ENCODE measurements around the gene CFAP74. TPM values are rescaled to one million over a fixed set of nuclear protein-coding genes. Genes with fewer than 3 reads are reported as not detected.

The CFAP74 gene
- total RNA-seq, 1 donor from 2014 or later = not detected

DNA sequence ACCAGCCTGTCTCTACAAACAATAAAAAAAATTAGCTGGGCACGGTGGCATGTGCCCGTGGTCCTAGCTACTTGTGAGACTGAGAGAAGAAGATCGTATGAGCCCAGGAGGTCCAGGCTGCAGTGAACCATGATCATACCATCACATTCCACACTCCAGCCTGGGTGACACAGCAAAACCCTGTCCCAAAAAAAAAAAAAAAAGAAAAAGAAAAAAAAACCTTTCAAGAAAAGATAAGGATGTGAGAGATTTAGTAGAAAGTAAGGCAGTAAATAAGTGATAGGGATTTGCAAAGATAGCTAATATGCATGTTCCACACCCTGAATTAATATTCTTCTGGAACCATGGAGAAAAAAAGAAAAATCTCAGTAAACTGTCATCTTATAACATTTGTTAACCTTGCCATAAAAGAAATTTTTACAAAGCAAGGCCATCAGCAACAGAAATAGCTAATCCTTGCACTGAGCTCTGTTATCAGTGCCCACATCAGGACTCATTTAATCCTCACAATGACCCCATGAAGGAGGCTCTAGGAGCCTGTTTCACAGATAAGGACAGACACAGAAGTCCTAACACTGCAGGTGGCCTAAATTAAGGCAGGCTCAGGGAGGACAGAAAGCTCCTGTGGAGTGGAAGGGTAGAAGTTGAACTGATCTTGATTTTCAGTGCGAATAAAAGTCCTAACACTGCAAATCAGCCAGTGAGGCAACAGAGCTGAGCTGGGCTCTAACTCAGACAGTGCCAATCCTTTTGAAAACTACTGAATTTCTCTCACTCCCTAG, 120.3 kb downstream of the CFAP74 start:
- intact Hi-C loops (cut with micrococcal nuclease) = no loop called here

DNA sequence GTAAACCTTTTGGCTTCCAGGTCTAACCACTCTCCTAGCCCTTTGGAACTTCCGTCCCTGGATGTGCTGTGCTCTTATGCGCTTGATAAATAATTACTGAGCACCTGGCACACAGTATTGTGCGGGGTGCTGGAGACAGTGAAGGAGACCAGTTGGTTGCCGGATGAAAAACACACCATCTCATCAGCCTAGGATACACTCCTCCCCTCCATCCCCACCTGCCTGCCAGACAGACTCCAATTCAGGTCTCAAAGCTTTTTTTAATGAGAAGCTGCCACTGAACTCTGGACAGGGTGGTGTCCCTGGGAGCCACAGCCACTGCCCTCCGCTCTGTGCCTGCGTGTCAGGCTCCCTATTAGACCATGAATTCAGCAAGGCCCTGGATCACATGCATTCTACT, 121.9 kb downstream of the CFAP74 start:
- intact Hi-C loops (cut with micrococcal nuclease) = no loop called here

DNA sequence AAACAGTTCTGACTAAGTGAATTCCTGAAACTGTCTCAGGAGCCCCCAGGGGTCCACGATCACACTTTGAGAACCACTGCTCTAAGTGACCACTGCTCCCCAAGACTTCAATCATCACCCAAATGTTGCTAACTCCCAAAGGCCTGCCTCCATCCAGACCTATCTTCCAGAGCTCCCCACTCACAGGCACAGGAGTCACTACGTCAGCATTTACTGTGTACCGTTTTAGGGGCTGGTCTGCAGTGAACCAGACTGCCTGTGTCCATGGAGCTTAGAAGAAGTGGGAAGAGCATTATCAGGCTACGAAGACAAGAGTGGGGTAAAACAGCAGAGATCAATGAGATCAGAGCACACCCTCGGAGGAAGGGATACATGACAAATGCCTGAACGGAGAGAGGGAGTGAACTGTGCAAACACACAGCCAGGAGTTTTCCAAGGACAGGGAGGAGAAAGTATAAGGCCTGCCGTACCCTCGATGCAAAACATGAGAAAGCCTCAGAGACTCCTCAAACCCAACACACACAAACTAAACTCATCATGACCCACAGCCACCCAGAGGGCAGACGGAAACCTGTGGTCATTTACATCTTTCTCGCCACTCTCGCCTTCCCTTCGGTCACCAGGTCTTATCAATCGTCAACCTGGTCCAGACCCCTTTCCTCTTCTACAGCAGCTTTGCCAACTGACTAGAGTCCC, 122.8 kb downstream of the CFAP74 start:
- intact Hi-C loops (cut with micrococcal nuclease) = no loop called here

DNA sequence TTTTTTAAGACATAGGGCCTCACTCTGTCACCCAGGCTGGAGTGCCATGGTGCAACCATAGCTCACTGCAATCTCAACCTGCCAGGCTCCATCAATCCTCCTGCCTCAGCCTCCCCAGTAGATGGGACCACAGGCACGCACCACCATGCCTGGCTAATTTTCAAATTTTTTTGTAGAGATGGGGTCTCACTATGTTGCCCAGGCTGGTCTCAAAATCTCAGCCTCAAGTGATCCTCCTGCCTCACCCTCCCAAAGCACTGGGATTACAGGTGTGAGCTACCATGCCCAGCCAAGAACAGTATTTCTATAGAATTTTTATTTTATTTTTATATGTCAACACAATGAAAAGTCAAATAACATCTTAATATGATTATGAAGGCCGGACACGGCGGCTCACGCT, 123.6 kb downstream of the CFAP74 start:
- intact Hi-C loops (cut with micrococcal nuclease) = no loop called here

DNA sequence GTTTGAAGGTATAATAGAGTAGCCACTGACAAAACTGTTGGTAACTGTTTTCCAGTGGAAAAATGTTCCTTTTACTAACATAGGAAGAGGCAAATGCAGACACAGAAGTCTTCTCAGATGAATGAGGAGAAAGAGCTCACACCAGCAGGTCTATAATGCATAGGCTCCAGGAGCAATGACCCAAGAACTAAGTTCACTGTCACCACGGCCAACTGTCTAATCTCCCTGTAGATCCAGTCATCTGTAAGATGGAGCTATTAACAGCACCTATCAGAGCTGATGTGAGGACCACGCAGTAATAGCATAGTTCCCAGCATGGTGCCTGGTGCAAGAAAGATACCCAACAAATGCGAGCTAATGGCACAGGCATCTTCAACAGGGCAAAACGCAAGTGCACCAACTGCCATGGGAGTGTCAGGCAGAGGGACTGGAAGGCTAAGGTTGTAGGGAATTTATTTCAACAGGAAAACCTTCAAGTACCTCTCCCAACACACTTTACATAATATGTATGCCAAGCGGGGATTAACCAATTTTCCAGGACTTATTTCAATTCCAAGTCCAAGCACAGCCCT, 125.6 kb downstream of the CFAP74 start:
- intact Hi-C loops (cut with micrococcal nuclease) = no loop called here

DNA sequence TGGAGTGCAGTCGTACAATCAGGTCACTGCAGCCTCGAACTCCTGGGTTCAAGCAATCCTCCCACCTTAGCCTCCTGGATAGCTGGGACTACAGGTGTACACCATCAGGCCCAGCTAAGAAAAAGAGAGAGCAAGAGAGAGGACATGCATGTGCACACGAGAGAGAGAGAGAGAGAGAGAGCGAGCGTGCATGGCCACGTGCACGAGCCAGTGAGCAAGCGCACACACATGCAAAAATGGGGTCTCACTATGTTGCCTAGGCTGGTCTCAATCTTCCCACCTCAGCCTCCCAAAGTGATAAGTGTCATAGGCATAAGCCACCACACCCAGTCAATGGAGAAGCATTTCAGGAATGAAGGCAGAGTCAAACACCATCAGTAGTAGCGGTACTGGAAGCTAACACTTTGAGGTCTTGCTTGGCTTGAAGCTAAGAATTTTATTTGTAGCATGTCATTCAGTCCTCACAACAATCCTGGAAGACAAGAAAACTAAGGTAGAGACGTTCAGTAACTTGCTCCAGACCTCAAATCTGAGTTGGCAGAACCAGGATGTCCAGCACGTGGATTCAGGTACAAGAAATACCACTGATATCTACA, 127.2 kb downstream of the CFAP74 start:
- intact Hi-C loops (cut with micrococcal nuclease) = no loop called here

DNA sequence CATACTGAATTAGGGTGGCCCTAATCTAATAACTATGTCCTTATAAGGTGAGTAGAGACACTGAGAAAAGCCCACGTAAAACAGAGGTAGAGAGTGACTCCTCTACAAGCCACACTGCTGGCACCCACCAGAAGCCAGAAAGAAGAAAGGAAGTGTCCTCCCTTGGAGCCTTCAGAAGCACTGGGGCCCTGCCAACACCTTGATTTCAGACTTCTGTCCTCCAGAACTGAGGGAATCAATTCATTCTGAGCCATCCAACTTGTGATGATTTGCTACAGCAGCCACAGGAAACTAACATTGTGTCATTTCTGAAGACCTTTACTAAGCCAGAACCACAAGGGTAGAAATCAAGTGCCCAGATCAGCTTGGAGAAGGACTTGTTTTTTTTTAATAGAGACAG, 127.7 kb downstream of the CFAP74 start:
- intact Hi-C loops (cut with micrococcal nuclease) = no loop called here

DNA sequence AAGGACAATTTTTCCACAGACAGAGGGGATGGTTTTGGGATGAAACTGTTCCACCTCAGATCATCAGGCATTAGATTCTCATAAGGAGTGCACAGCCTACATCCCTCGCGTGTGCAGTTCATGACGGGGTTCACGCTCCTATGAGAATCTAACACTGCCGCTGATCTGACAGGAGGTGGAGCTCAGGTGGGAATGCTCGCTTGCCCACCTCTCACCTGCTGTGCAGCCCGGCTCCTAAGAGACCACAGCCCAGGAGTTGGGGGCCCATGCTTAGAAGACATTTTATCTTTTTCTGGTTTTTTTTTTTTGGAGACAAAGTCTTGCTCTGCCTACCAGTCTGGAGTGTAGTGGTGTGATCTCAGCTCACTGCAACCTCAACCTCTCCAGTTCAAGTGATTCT, 128.7 kb downstream of the CFAP74 start:
- intact Hi-C loops (cut with micrococcal nuclease) = no loop called here

DNA sequence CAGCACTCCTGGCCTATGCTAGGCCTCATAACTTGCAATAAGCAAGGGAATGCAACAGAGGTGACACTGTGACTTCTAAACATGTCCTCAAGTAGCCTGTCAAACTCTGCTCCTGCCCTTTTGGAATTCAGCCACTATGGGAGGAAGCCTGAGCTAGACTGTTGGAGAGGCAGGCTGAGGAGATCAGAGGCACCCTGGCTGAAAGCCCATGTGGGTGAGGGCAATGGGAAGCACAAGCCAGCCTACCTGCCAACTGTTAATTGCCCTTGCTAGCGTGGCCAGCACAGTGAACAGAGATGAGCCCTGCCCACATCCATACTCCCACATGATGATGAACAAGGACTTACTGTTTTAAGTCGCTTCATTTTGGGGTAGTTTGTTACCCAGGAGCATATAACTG, 130.4 kb downstream of the CFAP74 start:
- intact Hi-C loops (cut with micrococcal nuclease) = no loop called here

DNA sequence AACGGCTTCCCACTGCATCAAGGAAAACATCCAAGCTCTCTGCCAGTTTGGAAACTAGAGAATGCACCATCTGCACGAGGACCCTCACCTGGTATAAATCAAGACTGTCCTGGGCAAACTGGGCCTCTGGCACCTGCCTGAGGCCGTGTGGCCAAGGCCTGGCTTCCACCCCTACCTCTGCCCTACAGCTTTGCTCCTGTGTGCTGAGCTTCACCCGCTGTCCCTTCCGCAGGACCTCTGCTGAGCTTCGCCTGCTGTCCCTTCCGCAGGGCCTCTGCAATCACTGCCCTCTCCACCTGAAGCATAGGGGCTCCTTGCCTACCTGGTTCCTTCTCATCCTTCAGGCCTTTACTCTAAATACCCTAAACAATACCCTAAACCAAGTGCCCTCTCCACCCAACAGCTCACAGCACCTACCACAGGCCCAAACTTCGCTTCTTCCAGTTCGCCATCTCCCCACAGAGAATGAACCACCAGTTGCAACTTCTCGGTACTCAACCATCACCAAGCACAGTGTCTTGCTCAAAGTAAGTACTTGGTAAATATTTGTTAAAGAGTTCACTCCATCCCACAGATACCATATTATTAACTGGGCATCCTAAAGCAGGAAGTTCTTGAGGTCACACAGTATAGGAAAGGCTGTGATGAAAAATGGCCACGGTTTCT, 131.1 kb downstream of the CFAP74 start:
- intact Hi-C loops (cut with micrococcal nuclease) = no loop called here

Other genes with a start within 250 kb of the CFAP74 start
- 79.4 and 84.4 TPM in 2 replicates for gene NADK, start 225.3 kb downstream of the CFAP74 start, total RNA-seq
- gene GNB1, start 112.7 kb downstream of the CFAP74 start, total RNA-seq = 409 and 419 TPM in 2 replicates
- gene CALML6, start 88.5 kb downstream of the CFAP74 start, total RNA-seq = 0.20 TPM in 1 of 2 replicates, not detected in the other
- not detected in 2 replicates for gene TMEM52, start 84.5 kb downstream of the CFAP74 start, total RNA-seq
- gene GABRD, start 15.6 kb upstream of the CFAP74 start, total RNA-seq = not detected in 2 replicates
- gene PRKCZ, start 46.6 kb upstream of the CFAP74 start, total RNA-seq = 2.5 and 2.6 TPM in 2 replicates
- gene FAAP20, start 191.0 kb upstream of the CFAP74 start, total RNA-seq = 42.6 and 43.9 TPM in 2 replicates
- gene SKI, start 224.5 kb upstream of the CFAP74 start, total RNA-seq = 63.1 and 67.5 TPM in 2 replicates

Data from T-helper 1 cell treated with Interleukin-12 subunit alpha and Interleukin-12 subunit beta and Interleukin-4 antibody, amounts not matched to agents 30 ng/mL and 1 ng/mL, for 36 hours (primary cell).